ENCODE measurements around the gene ADGRA1.

The ADGRA1 gene

GRCh38 chr10:133164816-133165555, 77.3 kb downstream of the ADGRA1 start:
- DNase-seq (ENCODE audit: low read depth): no peak
- no peak for TF ChIP-seq CTCF (conservative IDR thresholded peaks at IDR 0.05; ENCODE audit: low read depth, low read length)
- no peak overlapping the region for H3K4me3 ChIP-seq (ENCODE audit: low read length)

GRCh38 chr10:133165556-133166503, 78.1 kb downstream of the ADGRA1 start:
- no peak overlapping the region for H3K4me3 ChIP-seq (ENCODE audit: low read length)
- DNase-seq (ENCODE audit: low read depth): no peak
- TF ChIP-seq CTCF (conservative IDR thresholded peaks at IDR 0.05; ENCODE audit: low read depth, low read length): no peak

GRCh38 chr10:133166504-133166827, 78.7 kb downstream of the ADGRA1 start:
- DNase-seq (ENCODE audit: low read depth): no peak
- no peak for TF ChIP-seq CTCF (conservative IDR thresholded peaks at IDR 0.05; ENCODE audit: low read depth, low read length)
- no peak overlapping the region for H3K4me3 ChIP-seq (ENCODE audit: low read length)

GRCh38 chr10:133166828-133167692, 79.3 kb downstream of the ADGRA1 start:
- no peak overlapping the region for H3K4me3 ChIP-seq (ENCODE audit: low read length)
- DNase-seq (ENCODE audit: low read depth): no peak
- no peak for TF ChIP-seq CTCF (conservative IDR thresholded peaks at IDR 0.05; ENCODE audit: low read depth, low read length)

- no peak for DNase-seq (ENCODE audit: low read depth)
- H3K4me3 ChIP-seq (ENCODE audit: low read length): no peak overlapping the region
- no peak for TF ChIP-seq CTCF (conservative IDR thresholded peaks at IDR 0.05; ENCODE audit: low read depth, low read length)
Observed at GRCh38 chr10:133167693-133168616, 80.2 kb downstream of the ADGRA1 start.

GRCh38 chr10:133168617-133169031, 80.9 kb downstream of the ADGRA1 start:
- no peak for DNase-seq (ENCODE audit: low read depth)
- no peak for TF ChIP-seq CTCF (conservative IDR thresholded peaks at IDR 0.05; ENCODE audit: low read depth, low read length)
- no peak overlapping the region for H3K4me3 ChIP-seq (ENCODE audit: low read length)
